Measurements from ENCODE around the gene TINAG. TPM values are rescaled to one million over a fixed set of nuclear protein-coding genes. Genes with fewer than 3 reads are reported as not detected.

The TINAG gene
- total RNA-seq, 1 donor from 2014 or later = not detected

- Histone ChIP-seq H3K27me3 (no peaks in the 10 kb centered on the region), H3K36me3 (no peaks in the 10 kb centered on the region), H3K9me3 (no peaks in the 10 kb centered on the region), H3K27ac (no peak overlapping the region), H3K4me1 (no peaks in the 10 kb centered on the region), H3K4me3 (no peak overlapping the region)
- no peak for TF ChIP-seq CTCF (IDR thresholded peaks at IDR 0.05)
- ATAC-seq (no peak), DNase-seq (no peak)
- intact Hi-C loops (cut with DNase I) = no loop called here
These were observed 23.9 kb upstream of the TINAG start for GRCh38 chr6:54284161-54284860.

GRCh38 chr6:54285595-54285994 lies 22.6 kb upstream of the TINAG start:
- no peaks in the 10 kb centered on the region for H3K27me3 ChIP-seq
- no peak overlapping the region for H3K4me3 ChIP-seq
- ATAC-seq = no peak
- no peaks in the 10 kb centered on the region for H3K36me3 ChIP-seq
- no peaks in the 10 kb centered on the region for H3K9me3 ChIP-seq
- no peak for TF ChIP-seq CTCF (IDR thresholded peaks at IDR 0.05)
- no peaks in the 10 kb centered on the region for H3K4me1 ChIP-seq
- intact Hi-C loops (cut with DNase I) = no loop called here
- no peak overlapping the region for H3K27ac ChIP-seq
- DNase-seq = no peak

GRCh38 chr6:54286141-54286540 lies 22.1 kb upstream of the TINAG start:
- Histone ChIP-seq H3K9me3 (no peaks in the 10 kb centered on the region), H3K36me3 (no peaks in the 10 kb centered on the region), H3K4me1 (no peaks in the 10 kb centered on the region), H3K4me3 (no peak overlapping the region), H3K27me3 (no peaks in the 10 kb centered on the region), H3K27ac (no peak overlapping the region)
- ATAC-seq (no peak), DNase-seq (no peak)
- no peak for TF ChIP-seq CTCF (IDR thresholded peaks at IDR 0.05)
- intact Hi-C loops (cut with DNase I) = no loop called here

- no peak for ATAC-seq
- intact Hi-C loops (cut with DNase I) = no loop called here
- no peak overlapping the region for H3K27ac ChIP-seq
These were observed 19.8 kb upstream of the TINAG start for GRCh38 chr6:54288474-54288873.

GRCh38 chr6:54289426-54289825 lies 18.8 kb upstream of the TINAG start:
- no peak for TF ChIP-seq CTCF (IDR thresholded peaks at IDR 0.05)
- Histone ChIP-seq H3K27me3 (no peaks in the 10 kb centered on the region), H3K36me3 (no peaks in the 10 kb centered on the region), H3K4me3 (no peak overlapping the region), H3K27ac (no peak overlapping the region), H3K4me1 (no peaks in the 10 kb centered on the region), H3K9me3 (no peaks in the 10 kb centered on the region)
- intact Hi-C loops (cut with DNase I) = no loop called here
- ATAC-seq (no peak), DNase-seq (no peak)

More at GRCh38 chr6:54288474-54288873, 19.8 kb upstream of the TINAG start:
- Histone ChIP-seq H3K4me3 (no peak overlapping the region), H3K36me3 (no peaks in the 10 kb centered on the region), H3K27me3 (no peaks in the 10 kb centered on the region), H3K4me1 (no peaks in the 10 kb centered on the region), H3K9me3 (no peaks in the 10 kb centered on the region)
- TF ChIP-seq CTCF (IDR thresholded peaks at IDR 0.05) = no peak
- no peak for DNase-seq

GRCh38 chr6:54291146-54291545 lies 17.1 kb upstream of the TINAG start:
- TF ChIP-seq CTCF (IDR thresholded peaks at IDR 0.05) = no peak
- H3K4me3 ChIP-seq = no peak overlapping the region
- intact Hi-C loops (cut with DNase I) = no loop called here
- H3K36me3 ChIP-seq = no peaks in the 10 kb centered on the region
- H3K9me3 ChIP-seq = no peaks in the 10 kb centered on the region
- DNase-seq = no peak
- no peaks in the 10 kb centered on the region for H3K4me1 ChIP-seq
- no peak overlapping the region for H3K27ac ChIP-seq
- H3K27me3 ChIP-seq = no peaks in the 10 kb centered on the region
- no peak for ATAC-seq
